Esophagus squamous epithelium (tissue), 5 donors: ENCODE results near the gene CTNNA3. TPM values are rescaled to one million over a fixed set of nuclear protein-coding genes. Genes with fewer than 3 reads are reported as not detected.
"Not testable (repeated sequence)": the region's sequence is repeated elsewhere in the genome, so short reads cannot be mapped to it uniquely, and the experiment has no call there.

Source experiments
- DNase-seq: peaks from one replicate; lab custom pipeline; 2025; lab: John Stamatoyannopoulos, UW
- H3K27ac ChIP-seq, 4 donors: fragments of 200-600 bp; sonication (generic); one replicate each; pipeline ENCODE4 v1.5.1; 2016 to 2019; ENCODE audit warnings: mild to moderate bottlenecking in 1 of 4
- H3K27me3 ChIP-seq, 4 donors: fragments of 200-600 bp; sonication (generic); 1 replicate in 3 of 4; 2 replicates in 1 of 4; pipeline versions ENCODE4 v1.5.1 to v1.6.0; 2017 to 2021; ENCODE audit warnings: antibody characterized with exemption in 1 of 4
- H3K36me3 ChIP-seq, 3 donors: fragments of 200-600 bp; sonication (generic); one replicate each; pipeline ENCODE4 v1.5.1; 2016 to 2019
- H3K4me1 ChIP-seq, 3 donors: fragments of 200-600 bp; sonication (generic); one replicate each; pipeline ENCODE4 v1.5.1; 2017 to 2019
- H3K4me3 ChIP-seq, 4 donors: fragments of 200-600 bp; sonication (generic); 1 replicate in 3 of 4; 2 replicates in 1 of 4; pipeline ENCODE4 v1.5.1; 2016 to 2019; ENCODE audit warnings: mild to moderate bottlenecking in 2 of 4, moderate library complexity in 1 of 4
- H3K9me3 ChIP-seq, 3 donors: fragments of 200-600 bp; sonication (generic); one replicate each; pipeline ENCODE4 v1.5.1; 2016 to 2019
- CTCF ChIP-seq, 6 experiments: fragments of 450-650 bp in 4 of 6; fragments of 200-600 bp in 2 of 6; sonication (generic) in 2 of 6; IDR thresholded peaks; one replicate each; pipeline ENCODE4 v1.5.1; 2016 to 2019; ENCODE audit warnings: antibody characterized with exemption in 6 of 6, mild to moderate bottlenecking in 4 of 6, moderate library complexity in 4 of 6
- POLR2A ChIP-seq, 4 donors: fragments of 450-650 bp; IDR thresholded peaks; one replicate each; pipeline ENCODE4 v1.6.1; 2017; ENCODE audit warnings: antibody characterized with exemption in 4 of 4, mild to moderate bottlenecking in 4 of 4, moderate library complexity in 3 of 4
- WGBS, 2 donors: methylation state at CpG; one replicate each; pipeline ENCODE4 v1.1.5; 2018; 5-methylcytosine and 5-hydroxymethylcytosine counted together
- intact Hi-C: fragments of 100-400 bp; cut with DNase I; formaldehyde crosslinking; loops from one replicate; pipeline ENCODE4 v1.15.0; 2022
- total RNA-seq, 4 donors: library from RNA; depleted of rRNA; stranded (reverse); fragments of >200 nt; gene quantifications; one replicate each; pipeline ENCODE4 v1.1.0, GENCODE V29; 2016
- donor health status: DM: yes; HTN: yes; CAD: no.

The CTNNA3 gene
- total RNA-seq, 4 donors from 2014 or later = 0.29 to 1.9 (median 0.61) TPM; not detected in 1

DNA sequence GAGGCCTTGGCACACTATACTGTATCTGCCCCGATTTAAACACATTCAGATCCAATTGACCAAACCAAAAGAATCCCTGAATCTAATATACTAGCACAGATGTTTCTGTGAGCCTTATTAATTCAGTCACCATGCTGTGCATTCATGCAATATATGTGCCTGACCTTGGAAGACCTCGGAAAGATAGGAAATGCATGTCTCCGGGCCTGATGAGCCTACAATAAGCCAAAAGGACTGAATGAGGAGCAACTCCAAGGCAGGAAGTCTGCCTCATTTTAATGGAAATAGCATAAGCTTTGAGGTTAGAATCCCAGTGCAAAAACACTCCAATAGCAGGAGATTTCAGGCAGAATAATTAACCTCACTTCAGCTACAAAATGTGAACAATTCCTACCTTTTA lies 453.5 kb downstream of the CTNNA3 start:
- intact Hi-C loops = no loop called here
- H3K27ac ChIP-seq = no peak overlapping the region
- DNase-seq = no peak
- WGBS, 2 donors = 35 to 45% methylated on average over 3 of the region's 3 CpGs
- no peaks in the 10 kb centered on the region for H3K4me1 ChIP-seq
- H3K4me3 ChIP-seq = no peak overlapping the region
- no peaks in the 10 kb centered on the region for H3K36me3 ChIP-seq
- TF ChIP-seq POLR2A (IDR thresholded peaks at IDR 0.05) (no peak), CTCF (IDR thresholded peaks at IDR 0.05) (no peak)
- no peaks in the 10 kb centered on the region for H3K27me3 ChIP-seq
- H3K9me3 ChIP-seq = no peaks in the 10 kb centered on the region

- Histone ChIP-seq H3K27ac (no peak overlapping the region), H3K4me1 (no peaks in the 10 kb centered on the region), H3K4me3 (no peak overlapping the region), H3K36me3 (no peaks in the 10 kb centered on the region), H3K9me3 (no peaks in the 10 kb centered on the region), H3K27me3 (no peaks in the 10 kb centered on the region)
- TF ChIP-seq POLR2A (IDR thresholded peaks at IDR 0.05) (no peak), CTCF (IDR thresholded peaks at IDR 0.05) (no peak)
- 0 to 19% methylated on average over 1 of the region's 1 CpG for WGBS, 2 donors
- no peak for DNase-seq
- intact Hi-C loops = no loop called here
These were observed 454.5 kb downstream of the CTNNA3 start for GRCh38 chr10:67241451-67241850.

DNA sequence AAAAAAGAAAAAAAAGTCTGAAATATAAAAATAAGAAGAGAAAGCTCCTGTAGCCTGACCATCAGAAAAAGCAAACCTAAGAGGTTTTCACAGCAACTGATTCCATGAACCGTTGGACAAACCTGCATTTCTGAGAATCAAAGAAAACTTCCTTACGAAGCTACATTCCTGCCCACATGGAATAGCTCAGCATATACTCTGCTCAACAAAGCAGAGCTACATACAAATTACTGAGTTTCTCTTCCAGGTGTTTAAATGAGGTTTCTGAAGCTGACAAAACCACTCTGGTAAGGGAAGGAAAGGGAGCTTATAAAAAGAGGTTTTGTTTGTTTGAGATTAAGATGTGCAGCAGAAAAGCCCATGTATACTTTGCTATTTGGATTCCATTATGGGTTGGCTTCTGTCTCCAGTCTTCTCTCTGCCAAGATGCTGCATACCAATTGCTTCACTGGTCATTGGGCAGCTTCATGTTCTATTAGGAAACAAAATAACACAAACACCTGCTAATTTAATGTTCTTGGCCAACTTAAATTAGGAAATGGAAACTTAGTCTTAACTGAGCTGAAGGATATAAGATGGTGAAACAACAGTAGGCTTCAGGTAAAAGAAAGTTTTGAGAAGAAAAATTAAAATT lies 456.0 kb downstream of the CTNNA3 start:
- H3K36me3 ChIP-seq = no peaks in the 10 kb centered on the region
- DNase-seq = no peak
- no peak overlapping the region for H3K27ac ChIP-seq
- no peak overlapping the region for H3K4me3 ChIP-seq
- intact Hi-C loops = no loop called here
- WGBS, 2 donors = 37 to 48% methylated on average over 2 of the region's 2 CpGs
- no peaks in the 10 kb centered on the region for H3K27me3 ChIP-seq
- TF ChIP-seq CTCF (IDR thresholded peaks at IDR 0.05) (no peak), POLR2A (IDR thresholded peaks at IDR 0.05) (no peak)
- no peaks in the 10 kb centered on the region for H3K4me1 ChIP-seq
- H3K9me3 ChIP-seq = no peaks in the 10 kb centered on the region

DNA sequence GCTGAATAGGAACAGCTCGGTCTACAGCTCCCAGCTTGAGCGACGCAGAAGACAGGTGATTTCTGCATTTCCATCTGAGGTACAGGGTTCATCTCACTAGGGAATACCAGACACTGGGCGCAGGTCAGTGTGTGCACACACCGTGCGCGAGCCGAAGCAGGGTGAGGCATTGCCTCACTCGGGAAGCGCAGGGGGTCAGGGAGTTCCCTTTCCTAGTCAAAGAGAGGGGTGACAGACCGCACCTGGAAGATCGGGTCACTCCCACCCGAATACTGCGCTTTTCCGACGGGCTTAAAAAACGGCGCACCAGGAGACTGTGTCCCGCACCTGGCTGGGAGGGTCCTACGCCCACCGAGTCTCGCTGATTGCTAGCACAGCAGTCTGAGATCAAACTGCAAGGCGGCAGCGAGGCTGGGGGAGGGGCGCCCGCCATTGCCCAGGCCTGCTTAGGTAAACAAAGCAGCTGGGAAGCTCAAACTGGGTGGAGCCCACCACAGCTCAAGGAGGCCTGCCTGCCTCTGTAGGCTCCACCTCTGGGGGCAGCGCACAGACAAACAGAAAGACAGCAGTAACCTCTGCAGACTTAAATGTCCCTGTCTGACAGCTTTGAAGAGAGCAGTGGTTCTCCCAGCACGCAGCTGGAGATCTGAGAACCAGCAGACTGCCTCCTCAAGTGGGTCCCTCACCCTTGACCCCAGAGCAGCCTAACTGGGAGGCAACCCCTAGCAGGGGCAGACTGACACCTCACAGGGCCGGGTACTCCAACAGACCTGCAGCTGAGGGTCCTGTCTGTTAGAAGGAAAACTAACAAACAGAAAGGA lies 465.1 kb downstream of the CTNNA3 start:
- H3K27ac ChIP-seq, H3K27me3 ChIP-seq, H3K36me3 ChIP-seq, H3K9me3 ChIP-seq, DNase-seq, H3K4me1 ChIP-seq, intact Hi-C loops: not testable (repeated sequence)
- H3K4me3 ChIP-seq = peak overlapping the region in 3 of 4 donors; percentile 4 to 46 (median 6)
- WGBS, 2 donors = 16 to 21% methylated on average over 10 to 20 of the region's 29 CpGs

- no peak overlapping the region for H3K4me3 ChIP-seq
- H3K27me3 ChIP-seq = no peaks in the 10 kb centered on the region
- H3K9me3 ChIP-seq = no peaks in the 10 kb centered on the region
- H3K36me3 ChIP-seq = no peaks in the 10 kb centered on the region
- no peak overlapping the region for H3K27ac ChIP-seq
- no peak for DNase-seq
- TF ChIP-seq CTCF (IDR thresholded peaks at IDR 0.05) (no peak), POLR2A (IDR thresholded peaks at IDR 0.05) (no peak)
- H3K4me1 ChIP-seq = no peaks in the 10 kb centered on the region
- 83% methylated on average over 3 of the region's 4 CpGs; no CpG with 5 or more reads in 1 of the 2 donors for WGBS, 2 donors
- intact Hi-C loops = no loop called here
These were observed 470.8 kb downstream of the CTNNA3 start for GRCh38 chr10:67225226-67225625.
